Natural killer cell (primary cell): Measurements from ENCODE around the gene UTY. TPM values are rescaled to one million over a fixed set of nuclear protein-coding genes. Genes with fewer than 3 reads are reported as not detected.
A peak's percentile ranks its signal among the peaks of the same experiment; 100 is the strongest.

Experiments
- ATAC-seq, 3 donors: fragments of 150-1000 bp in 2 of 3; fragments of 200-7000 bp in 1 of 3; cut with Tn5 transposase; 1 replicate in 1 of 3; 2 replicates in 2 of 3; pipeline ENCODE4 v1.10.0; 2021; ENCODE audit warnings: mild to moderate bottlenecking in 2 of 3, moderate library complexity in 2 of 3
- DNase-seq, 2 donors: peaks; one replicate each; pipeline versions ENCODE4 v3.0.0 to v3.0.0-alpha.2; 2013 to 2021; ENCODE audit warnings: mixed read lengths in 1 of 2
- H3K27ac ChIP-seq: one replicate; pipeline ENCODE4 v1.5.1; 2013; ENCODE audit warnings: mild to moderate bottlenecking, low read length
- H3K27me3 ChIP-seq: one replicate; pipeline ENCODE4 v1.6.1; 2013; ENCODE audit warnings: low read length; ENCODE audit not compliant: control insufficient read depth, insufficient read depth
- H3K36me3 ChIP-seq: one replicate; pipeline ENCODE4 v1.6.1; 2013; ENCODE audit warnings: low read length; ENCODE audit not compliant: control insufficient read depth, insufficient read depth
- H3K4me1 ChIP-seq: one replicate; pipeline ENCODE4 v1.6.1; 2013; ENCODE audit warnings: low read length; ENCODE audit not compliant: control insufficient read depth, insufficient read depth
- H3K4me3 ChIP-seq: one replicate; pipeline ENCODE4 v1.5.1; 2013; ENCODE audit warnings: low read length
- H3K9me3 ChIP-seq: one replicate; pipeline ENCODE4 v1.6.1; 2013; ENCODE audit warnings: low read length; ENCODE audit not compliant: control insufficient read depth, insufficient read depth
- H3K27ac Mint-ChIP-seq, 2 donors: one replicate each; pipeline ENCODE4 v1.8.0; 2022; ENCODE audit warnings: mild to moderate bottlenecking in 2 of 2, mixed read lengths in 2 of 2, moderate library complexity in 1 of 2
- H3K27me3 Mint-ChIP-seq, 2 donors: one replicate each; pipeline ENCODE4 v1.8.0; 2022; ENCODE audit warnings: low read depth in 2 of 2, mixed read lengths in 2 of 2
- H3K36me3 Mint-ChIP-seq: one replicate; pipeline ENCODE4 v1.8.0; 2022; ENCODE audit warnings: mixed read lengths
- H3K4me1 Mint-ChIP-seq, 2 donors: one replicate each; pipeline ENCODE4 v1.8.0; 2022; ENCODE audit warnings: mixed read lengths in 2 of 2
- H3K4me3 Mint-ChIP-seq: one replicate; pipeline ENCODE4 v1.8.0; 2022; ENCODE audit warnings: mild to moderate bottlenecking, moderate library complexity, mixed read lengths
- H3K9me3 Mint-ChIP-seq, 2 donors: one replicate each; pipeline ENCODE4 v1.8.0; 2022; ENCODE audit warnings: mixed read lengths in 2 of 2
- CTCF ChIP-seq: fragments of 200-600 bp; IDR thresholded peaks from one replicate; pipeline ENCODE4 v1.8.0; 2022; ENCODE audit warnings: antibody characterized with exemption
- WGBS: methylation state at CpG from one replicate; pipeline ENCODE4 v1.1.7; 2013; ENCODE audit warnings: missing lambda C conversion rate; ENCODE audit not compliant: insufficient coverage; 5-methylcytosine and 5-hydroxymethylcytosine counted together
- intact Hi-C: fragments of 100-400 bp; cut with micrococcal nuclease; formaldehyde crosslinking; loops from one replicate; pipeline ENCODE4 v1.14.2; 2022
- total RNA-seq, 4 donors: library from RNA; stranded (reverse); fragments of 120-200 nt in 1 of 4; gene quantifications; one replicate each; pipeline versions ENCODE4 v1.2.3 to v1.2.4, GENCODE V29; 2013 to 2022

The UTY gene
- total RNA-seq, 3 donors from 2014 or later (not counting 1 experiment from before 2014, with no cell fraction given) = 91.0 to 114 TPM; not detected in 1

GRCh38 chrY:13370868-13371800, 108.7 kb downstream of the UTY start:
- H3K4me1 Mint-ChIP-seq = peaks cover 0 to 14% of the 10 kb centered on the region in 2 donors
- no peak for ATAC-seq
- H3K36me3 Mint-ChIP-seq = no peaks in the 10 kb centered on the region
- no peaks in the 10 kb centered on the region for H3K27me3 Mint-ChIP-seq
- Histone ChIP-seq H3K27me3 (no peaks in the 10 kb centered on the region), H3K4me3 (no peak overlapping the region), H3K36me3 (peaks cover 6% of the 10 kb centered on the region), H3K9me3 (no peaks in the 10 kb centered on the region), H3K4me1 (peaks cover 4% of the 10 kb centered on the region), H3K27ac (peak overlapping the region; percentile 48)
- TF ChIP-seq CTCF = no peak
- peak in 1 of 2 donors; percentile 17 for DNase-seq
- H3K27ac Mint-ChIP-seq = peak overlapping the region in 1 of 2 donors; percentile 82
- no peak overlapping the region for H3K4me3 Mint-ChIP-seq
- WGBS = 40% methylated on average over 2 of the region's 6 CpGs
- intact Hi-C loops = loop anchor here (5.0 kb wide), 1 partner anchor 971 kb away; no protein-coding TSS in a partner anchor
- no peaks in the 10 kb centered on the region for H3K9me3 Mint-ChIP-seq

GRCh38 chrY:13370245-13370644, 109.6 kb downstream of the UTY start:
- no peak for DNase-seq
- Histone ChIP-seq H3K9me3 (no peaks in the 10 kb centered on the region), H3K36me3 (peaks cover 6% of the 10 kb centered on the region), H3K27me3 (no peaks in the 10 kb centered on the region), H3K4me3 (no peak overlapping the region), H3K4me1 (peaks cover 4% of the 10 kb centered on the region), H3K27ac (no peak overlapping the region)
- Mint-ChIP-seq H3K4me3 (no peak overlapping the region), H3K9me3 (no peaks in the 10 kb centered on the region), H3K27ac (peak overlapping the region in 1 of 2 donors; percentile 82), H3K36me3 (no peaks in the 10 kb centered on the region), H3K4me1 (peaks cover 0 to 14% of the 10 kb centered on the region in 2 donors), H3K27me3 (no peaks in the 10 kb centered on the region)
- no peak for TF ChIP-seq CTCF
- ATAC-seq = no peak
- intact Hi-C loops = loop anchor here (5.0 kb wide), 1 partner anchor 972 kb away; no protein-coding TSS in a partner anchor

- Mint-ChIP-seq H3K27ac (no peak overlapping the region), H3K9me3 (no peaks in the 10 kb centered on the region), H3K36me3 (no peaks in the 10 kb centered on the region), H3K4me1 (peaks cover 0 to 14% of the 10 kb centered on the region in 2 donors), H3K27me3 (no peaks in the 10 kb centered on the region), H3K4me3 (no peak overlapping the region)
- no peak for TF ChIP-seq CTCF
- intact Hi-C loops = no loop called here
- WGBS = 93% methylated on average over 3 of the region's 4 CpGs
- no peaks in the 10 kb centered on the region for H3K9me3 ChIP-seq
- ATAC-seq (no peak), DNase-seq (no peak)
- peaks cover 4% of the 10 kb centered on the region for H3K4me1 ChIP-seq
- peaks cover 6% of the 10 kb centered on the region for H3K36me3 ChIP-seq
- no peaks in the 10 kb centered on the region for H3K27me3 ChIP-seq
- no peak overlapping the region for H3K4me3 ChIP-seq
- no peak overlapping the region for H3K27ac ChIP-seq
Measured at GRCh38 chrY:13368513-13368845, 111.4 kb downstream of the UTY start.
